Islet precursor cell (in vitro differentiated cells): Measurements from ENCODE around the gene KRT32.
"Not testable (repeated sequence)": the region's sequence is repeated elsewhere in the genome, so short reads cannot be mapped to it uniquely, and the experiment has no call there.

ENCODE experiments used
- DNase-seq: peaks from one replicate; pipeline ENCODE4 v3.0.0-alpha.2; 2018

Gene KRT32

GRCh38 chr17:41424111-41424635 is 43.0 kb downstream of the KRT32 start, which contains the start of gene KRT37:
Gene KRT37, minus strand, starts transcription at chr17:41424585. Its CDS starts 62 bp downstream, at chr17:41424523.
- DNase-seq = no peak

DNA sequence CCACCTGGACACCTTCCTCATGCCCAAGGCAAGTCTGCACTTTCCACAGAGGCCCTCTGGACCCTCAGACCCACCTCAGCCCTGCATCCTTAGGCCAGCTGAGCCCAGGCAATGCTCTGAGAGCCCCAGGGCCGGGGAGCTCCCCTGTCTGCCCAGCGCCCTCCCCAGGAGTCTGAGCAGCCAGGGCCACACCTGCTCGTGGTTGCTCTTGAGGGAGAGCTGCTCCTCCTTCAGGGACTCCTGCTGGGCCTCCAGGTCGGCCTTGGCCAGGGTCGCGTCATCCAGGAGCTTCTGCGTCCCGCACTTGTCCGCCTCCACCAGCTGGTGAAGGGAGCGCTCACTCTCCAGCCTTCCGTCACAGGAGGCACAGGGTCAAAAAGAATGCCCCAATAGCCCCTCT is 44.6 kb downstream of the KRT32 start:
- not testable (repeated sequence) for DNase-seq

- DNase-seq = peak; percentile 82
Measured at GRCh38 chr17:41421617-41422016, 45.6 kb downstream of the KRT32 start.

DNA sequence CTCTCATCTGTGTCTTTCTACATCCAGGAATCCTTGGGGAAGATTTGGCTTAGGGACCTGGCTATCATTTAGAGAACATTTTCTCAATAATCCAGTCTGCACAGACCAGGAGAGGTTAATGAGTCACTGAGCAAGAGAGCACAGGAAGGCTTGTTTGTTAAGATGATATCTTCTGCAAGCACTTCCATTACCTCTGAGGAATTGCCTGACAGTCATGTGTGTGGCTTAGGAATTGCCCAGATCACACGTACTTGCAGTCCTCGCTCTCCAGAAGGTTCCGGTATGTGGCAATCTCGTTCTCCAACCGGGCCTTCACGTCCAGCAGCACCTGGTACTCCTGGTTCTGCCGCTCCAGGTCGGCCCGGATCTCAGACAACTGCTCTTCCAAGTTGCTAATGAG is 46.1 kb downstream of the KRT32 start:
- peak; percentile 89 for DNase-seq

GRCh38 chr17:41420134-41420533 is 47.1 kb downstream of the KRT32 start:
- DNase-seq = no peak

DNA sequence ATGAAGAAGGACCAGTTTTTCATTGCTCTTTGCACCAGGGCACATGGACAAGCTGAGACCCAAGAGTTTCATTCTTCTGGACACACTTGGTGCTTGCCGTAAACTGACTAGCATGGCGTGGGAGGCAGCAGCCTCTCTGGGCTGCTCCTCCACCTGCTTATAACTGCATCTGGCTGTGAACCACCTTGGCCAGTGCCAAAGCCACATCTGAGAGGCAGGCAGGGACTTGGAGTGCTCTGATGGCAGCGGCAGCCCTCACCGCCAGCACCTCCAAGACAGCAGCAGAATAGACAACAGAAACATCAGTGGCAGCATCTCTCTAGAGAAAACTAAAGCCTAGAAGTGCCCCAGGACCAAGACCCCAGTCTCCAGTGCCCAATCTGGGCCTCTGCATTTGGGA is 47.5 kb downstream of the KRT32 start:
- DNase-seq = no peak

DNA sequence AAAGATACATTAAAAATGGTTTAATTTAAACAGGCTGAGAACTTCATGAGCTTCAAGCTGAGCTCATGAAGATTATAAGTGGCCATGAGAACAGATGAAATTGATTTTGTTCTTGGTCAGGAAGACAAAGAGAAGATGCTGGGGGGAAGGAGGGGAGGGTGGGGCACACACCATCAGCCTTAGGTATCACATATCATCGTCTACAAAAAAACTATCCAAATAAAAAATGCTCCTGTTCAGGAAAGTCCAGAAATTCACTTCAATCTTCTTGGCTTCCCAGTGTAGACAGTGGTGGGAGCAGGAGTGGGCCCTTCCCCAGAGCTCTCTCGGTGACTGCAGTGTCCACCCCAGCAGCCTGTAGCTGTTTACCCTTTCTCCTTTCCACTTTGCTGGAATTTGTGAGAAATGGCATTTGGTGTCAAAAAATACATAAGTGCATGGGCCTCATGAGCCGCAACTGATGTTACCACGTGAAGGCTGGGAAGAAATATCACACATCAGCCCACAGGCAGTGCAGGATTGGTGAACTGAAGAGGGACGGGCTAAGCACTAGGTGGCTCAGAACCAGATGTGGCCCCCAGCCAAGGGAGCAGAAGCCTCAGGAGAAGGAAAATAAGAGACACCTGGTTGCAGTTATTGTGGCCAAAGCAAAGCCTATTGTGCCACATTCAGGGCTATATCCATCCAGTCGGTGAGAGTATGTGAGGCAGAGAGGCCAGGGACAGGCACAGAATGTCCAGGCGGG is 48.9 kb downstream of the KRT32 start:
- no peak for DNase-seq

DNA sequence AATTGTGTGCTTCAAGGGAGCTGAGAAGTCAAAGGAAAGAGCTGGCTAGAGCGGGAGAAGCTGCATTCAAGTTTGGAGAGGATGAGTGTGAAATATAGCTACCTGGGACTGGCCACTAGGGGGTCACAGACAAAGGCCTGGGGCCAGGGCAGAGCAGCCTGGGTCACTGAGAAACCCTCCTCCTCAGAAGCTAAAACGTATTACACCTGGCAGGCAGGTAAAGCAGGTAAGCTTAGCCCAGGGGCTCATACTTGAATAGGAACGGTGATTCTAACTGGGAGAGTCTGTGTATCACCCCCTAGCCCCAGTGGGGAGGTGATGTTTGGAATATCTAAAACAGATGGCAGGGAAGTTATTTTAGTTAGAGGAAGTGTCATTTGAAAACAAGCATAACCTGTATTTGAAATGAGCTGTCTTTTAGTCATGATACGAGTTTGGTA is 49.6 kb downstream of the KRT32 start:
- peak; percentile 87 for DNase-seq

GRCh38 chr17:41417127-41417526 is 50.1 kb downstream of the KRT32 start:
- DNase-seq = no peak

GRCh38 chr17:41416479-41416878 is 50.7 kb downstream of the KRT32 start:
- DNase-seq = no peak

DNA sequence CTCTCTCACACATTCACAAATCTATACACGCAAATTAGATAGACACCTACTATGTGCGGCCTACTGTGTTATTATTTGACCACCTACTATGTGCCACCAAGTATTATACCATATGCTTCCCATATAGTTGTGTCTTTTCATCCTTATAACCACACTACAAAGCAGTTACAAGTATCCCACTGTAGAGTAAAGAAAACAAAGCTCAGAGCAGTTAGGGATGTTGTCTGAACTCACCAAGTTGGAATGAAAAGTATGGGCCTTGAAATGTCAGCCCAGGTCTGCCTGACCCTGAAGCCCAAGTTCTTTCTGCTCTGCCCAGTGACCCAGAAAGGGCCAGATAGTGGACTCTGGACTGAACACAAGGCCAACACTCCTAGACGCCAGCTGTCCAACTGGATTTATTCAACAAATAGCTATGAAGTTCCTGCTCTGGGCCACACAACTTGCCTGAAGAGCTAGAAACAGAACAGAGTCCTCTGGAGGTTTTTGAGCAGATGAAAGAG is 51.3 kb downstream of the KRT32 start:
- peak; percentile 85 for DNase-seq

DNA sequence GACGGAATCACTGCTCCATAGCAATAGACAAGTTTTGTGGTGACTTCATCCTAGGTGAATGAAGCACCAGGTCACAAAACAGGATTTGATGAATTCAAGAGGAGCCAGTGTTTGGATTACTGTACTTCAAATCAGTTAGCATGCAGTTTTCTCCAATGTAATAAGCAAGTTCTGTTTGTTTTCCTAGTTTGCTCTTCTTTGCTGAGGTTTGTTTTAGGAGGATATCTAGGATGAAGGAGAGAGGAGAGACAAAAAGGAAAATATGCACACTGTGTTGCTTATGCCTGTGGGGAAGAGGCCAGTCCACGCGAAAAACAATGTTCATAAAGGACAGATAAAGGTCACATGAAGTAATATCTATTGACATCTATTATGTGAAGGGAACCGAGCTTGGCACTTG is 51.8 kb downstream of the KRT32 start:
- no peak for DNase-seq

DNA sequence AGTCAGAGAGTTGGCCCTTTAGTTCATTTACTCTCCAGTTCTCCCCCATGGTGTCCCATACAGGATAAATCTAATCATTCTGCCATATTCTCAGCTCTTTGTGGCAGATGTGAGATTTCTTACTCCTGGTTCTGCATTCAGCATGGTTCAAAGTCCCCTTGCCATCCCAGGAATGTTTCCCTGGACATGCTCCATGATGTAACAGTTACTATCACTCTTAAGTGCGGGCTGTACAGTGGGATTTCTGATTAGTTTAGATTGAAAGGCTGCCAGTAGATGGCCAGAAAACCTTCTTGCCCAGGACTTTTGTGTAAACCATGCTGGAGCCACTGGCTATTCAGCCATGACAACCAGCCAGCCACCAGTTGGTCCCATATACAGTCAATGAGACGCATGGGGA is 53.2 kb downstream of the KRT32 start:
- DNase-seq = no peak

- DNase-seq = no peak
Measured at GRCh38 chr17:41413353-41413957, 53.7 kb downstream of the KRT32 start.

- DNase-seq = no peak
Measured at GRCh38 chr17:41411072-41411840, 55.9 kb downstream of the KRT32 start.
